Kidney (tissue), 14 donors: ENCODE measurements around the gene AMPD1. TPM values are rescaled to one million over a fixed set of nuclear protein-coding genes. Genes with fewer than 3 reads are reported as not detected.

Experiments
- DNase-seq, 5 donors: peaks; one replicate each; pipeline ENCODE4 v3.0.0-alpha.2; 2013 to 2020
- FAIRE-seq: peaks from 2 replicates; lab custom pipeline; 2012; peaks lifted over from hg19 to GRCh38; lab: Jason Lieb, UNC
- H3K27ac ChIP-seq, 2 donors: one replicate each; pipeline ENCODE4 v1.7.0; 2013; ENCODE audit warnings: low read depth in 2 of 2, low read length in 2 of 2, inconsistent platforms in 1 of 2
- H3K27me3 ChIP-seq: one replicate; pipeline ENCODE4 v1.7.1; 2013; ENCODE audit warnings: low read length, inconsistent platforms; ENCODE audit not compliant: control insufficient read depth, insufficient read depth
- H3K36me3 ChIP-seq, 3 donors: one replicate each; pipeline versions ENCODE4 v1.7.0 to v1.7.1; 2013; ENCODE audit warnings: low read length in 3 of 3, control low read depth in 1 of 3, inconsistent platforms in 1 of 3; ENCODE audit not compliant: insufficient read depth in 3 of 3, control insufficient read depth in 2 of 3
- H3K4me1 ChIP-seq, 3 donors: one replicate each; pipeline versions ENCODE4 v1.7.0 to v1.7.1; 2013; ENCODE audit warnings: low read length in 3 of 3, inconsistent platforms in 1 of 3, low read depth in 1 of 3; ENCODE audit not compliant: control insufficient read depth in 2 of 3, insufficient read depth in 2 of 3
- H3K4me3 ChIP-seq, 3 donors: one replicate each; pipeline versions ENCODE4 v1.7.0 to v1.8.1; 2013; ENCODE audit warnings: low read length in 3 of 3, control low read depth in 1 of 3, inconsistent platforms in 1 of 3
- H3K9ac ChIP-seq, 3 donors: one replicate each; pipeline versions ENCODE4 v1.7.0 to v1.7.1; 2013; ENCODE audit warnings: low read length in 3 of 3, control low read depth in 1 of 3, inconsistent platforms in 1 of 3
- H3K9me3 ChIP-seq, 3 donors: one replicate each; pipeline versions ENCODE4 v1.7.0 to v1.7.1; 2013; ENCODE audit warnings: low read length in 3 of 3, control low read depth in 1 of 3, inconsistent platforms in 1 of 3; ENCODE audit not compliant: control insufficient read depth in 2 of 3, insufficient read depth in 1 of 3
- CTCF ChIP-seq: IDR thresholded peaks from 3 replicates; pipeline ENCODE4 v1.5.1; 2012; ENCODE audit warnings: mild to moderate bottlenecking, moderate library complexity, borderline replicate concordance; ENCODE audit not compliant: insufficient read depth; ENCODE audit errors: extremely low read depth
- intact Hi-C: fragments of 100-400 bp; cut with DNase I; formaldehyde crosslinking; loops from one replicate; pipeline ENCODE4 v1.11.1; 2022
- polyA plus RNA-seq: library from polyadenylated mRNA; stranded (reverse); fragments of 350-450 nt; fragmentation: Illumina TruSeq; extraction: RNeasy Lipid Tissue Mini Kit (QIAGEN cat#74804); gene quantifications from one replicate; pipeline ENCODE4 v1.2.3, GENCODE V29; 2014; ENCODE audit warnings: low read depth, low replicate concordance; ENCODE audit not compliant: insufficient read depth
- total RNA-seq: library from RNA; stranded (reverse); fragmentation: NEBNext Ultra II Directional; extraction: Animal tissue kit (Norgen Biotek cat#: 25700); gene quantifications from one replicate; pipeline ENCODE4 v1.2.1, GENCODE V29; 2021
- donor health status: control.
- donor health status: control.
- donor health status: control.
- donor health status: control.
- donor health status: control.
- donor health status: DM: yes; HTN: yes; CAD: no.
- donor health status: Normal renal cell carcinoma (clear cell type).

AMPD1 gene
- total and polyA plus RNA-seq, 2 donors from 2014 or later = 1.5 TPM; not detected in 1

GRCh38 chr1:114737314-114737849, 42.0 kb upstream of the AMPD1 start:
- DNase-seq (no peak), FAIRE-seq (no peak)
- intact Hi-C loops = no loop called here
- no peak overlapping the region for H3K27ac ChIP-seq
- peaks cover 0 to 2% (median 0%) of the 10 kb centered on the region in 3 donors for H3K4me1 ChIP-seq
- H3K27me3 ChIP-seq = no peaks in the 10 kb centered on the region
- H3K36me3 ChIP-seq = peaks cover 16 to 60% (median 23%) of the 10 kb centered on the region in 3 donors
- no peak overlapping the region for H3K9ac ChIP-seq
- H3K4me3 ChIP-seq = no peak overlapping the region
- TF ChIP-seq CTCF = no peak
- no peaks in the 10 kb centered on the region for H3K9me3 ChIP-seq

GRCh38 chr1:114735479-114735878, 40.1 kb upstream of the AMPD1 start:
- Histone ChIP-seq H3K9ac (no peak overlapping the region), H3K9me3 (no peaks in the 10 kb centered on the region), H3K4me3 (no peak overlapping the region), H3K36me3 (peaks cover 20 to 72% (median 33%) of the 10 kb centered on the region in 3 donors), H3K27me3 (no peaks in the 10 kb centered on the region), H3K27ac (no peak overlapping the region), H3K4me1 (no peaks in the 10 kb centered on the region)
- TF ChIP-seq CTCF = no peak
- DNase-seq = no peak
- FAIRE-seq = no peak
- intact Hi-C loops = no loop called here

- no peak overlapping the region for H3K4me3 ChIP-seq
- H3K9me3 ChIP-seq = no peaks in the 10 kb centered on the region
- no peak overlapping the region for H3K9ac ChIP-seq
- no peak for TF ChIP-seq CTCF
- no peaks in the 10 kb centered on the region for H3K27me3 ChIP-seq
- no peak for DNase-seq
- H3K27ac ChIP-seq = no peak overlapping the region
- intact Hi-C loops = no loop called here
- H3K36me3 ChIP-seq = peaks cover 24 to 55% (median 38%) of the 10 kb centered on the region in 3 donors
- FAIRE-seq = no peak
- no peaks in the 10 kb centered on the region for H3K4me1 ChIP-seq
These were observed 34.4 kb upstream of the AMPD1 start for GRCh38 chr1:114729782-114730181.

GRCh38 chr1:114728553-114728952, 33.2 kb upstream of the AMPD1 start:
- no peak for TF ChIP-seq CTCF
- H3K4me3 ChIP-seq = no peak overlapping the region
- H3K9me3 ChIP-seq = no peaks in the 10 kb centered on the region
- H3K9ac ChIP-seq = no peak overlapping the region
- H3K36me3 ChIP-seq = peaks cover 24 to 53% (median 47%) of the 10 kb centered on the region in 3 donors
- no peaks in the 10 kb centered on the region for H3K4me1 ChIP-seq
- DNase-seq (no peak), FAIRE-seq (no peak)
- intact Hi-C loops = no loop called here
- H3K27me3 ChIP-seq = no peaks in the 10 kb centered on the region
- no peak overlapping the region for H3K27ac ChIP-seq
